Left cardiac atrium (tissue), 4 donors: ENCODE measurements around the gene SKAP1. TPM values are rescaled to one million over a fixed set of nuclear protein-coding genes. Genes with fewer than 3 reads are reported as not detected.

Experiments used
- ATAC-seq, 2 donors: fragments of 200-7000 bp; cut with Tn5 transposase; one replicate each; pipeline ENCODE4 v1.9.1; 2020; ENCODE audit warnings: mild to moderate bottlenecking in 2 of 2, moderate library complexity in 2 of 2
- DNase-seq: peaks from one replicate; pipeline ENCODE4 v3.0.0-alpha.2; 2020
- intact Hi-C, 2 donors: fragments of 100-400 bp; cut with DNase I; formaldehyde crosslinking; loops; one replicate each; pipeline versions ENCODE4 v1.14.1 to v1.15.1; 2022 to 2023
- total RNA-seq, 2 donors: library from RNA; stranded (reverse); fragmentation: NEBNext Ultra II Directional; extraction: Animal tissue kit (Norgen Biotek cat#: 25700); gene quantifications; one replicate each; pipeline ENCODE4 v1.2.1, GENCODE V29; 2021
- donor health status: DM: no; HTN: yes; CAD: no.
- donor health status: DM: no; HTN: yes; CAD: no; lungs with severe emphysema.
- donor health status: DM: yes; HTN: yes; CAD: no.
- donor health status: Dilated cardiomyopathy.

SKAP1 gene
- total RNA-seq, 2 donors from 2014 or later, result 0.31 to 0.88 TPM

- intact Hi-C loops, result no loop called here
- DNase-seq, result no peak
- ATAC-seq, result no peak
Observed at GRCh38 chr17:48240562-48241130, 189.4 kb downstream of the SKAP1 start.

- no peak for DNase-seq
- no peak for ATAC-seq
- intact Hi-C loops, result no loop called here
Observed at GRCh38 chr17:48240122-48240521, 189.9 kb downstream of the SKAP1 start.

- intact Hi-C loops, result no loop called here
- DNase-seq (no peak), ATAC-seq (no peak)
Observed at GRCh38 chr17:48239603-48239995, 190.4 kb downstream of the SKAP1 start.

GRCh38 chr17:48238933-48239602 is 190.9 kb downstream of the SKAP1 start:
- ATAC-seq (no peak), DNase-seq (no peak)
- intact Hi-C loops, result no loop called here

- DNase-seq (no peak), ATAC-seq (no peak)
- intact Hi-C loops, result no loop called here
Observed at GRCh38 chr17:48237456-48237855, 192.6 kb downstream of the SKAP1 start.

- DNase-seq (no peak), ATAC-seq (no peak)
- intact Hi-C loops, result no loop called here
Observed at GRCh38 chr17:48236681-48237134, 193.3 kb downstream of the SKAP1 start.

- ATAC-seq (no peak), DNase-seq (no peak)
- intact Hi-C loops, result no loop called here
Observed at GRCh38 chr17:48234922-48235321, 195.1 kb downstream of the SKAP1 start.

GRCh38 chr17:48231995-48232959 is 197.7 kb downstream of the SKAP1 start:
- DNase-seq (no peak), ATAC-seq (no peak)
- intact Hi-C loops, result no loop called here

- no peak for ATAC-seq
- intact Hi-C loops, result no loop called here
- no peak for DNase-seq
Observed at GRCh38 chr17:48229936-48230335, 200.1 kb downstream of the SKAP1 start.

GRCh38 chr17:48228720-48229119 is 201.3 kb downstream of the SKAP1 start:
- intact Hi-C loops, result no loop called here
- DNase-seq (no peak), ATAC-seq (no peak)

- intact Hi-C loops, result no loop called here
- ATAC-seq, result no peak
- DNase-seq, result no peak
Observed at GRCh38 chr17:48225725-48226567, 204.1 kb downstream of the SKAP1 start.

- intact Hi-C loops, result no loop called here
- no peak for DNase-seq
- ATAC-seq, result no peak
Observed at GRCh38 chr17:48223945-48224344, 206.1 kb downstream of the SKAP1 start.

GRCh38 chr17:48219617-48220016 is 210.4 kb downstream of the SKAP1 start:
- no peak for ATAC-seq
- no peak for DNase-seq
- intact Hi-C loops, result no loop called here

- no peak for DNase-seq
- ATAC-seq, result no peak
- intact Hi-C loops, result no loop called here
Observed at GRCh38 chr17:48215583-48216139, 214.4 kb downstream of the SKAP1 start.

- DNase-seq, result no peak
- ATAC-seq, result no peak
- intact Hi-C loops, result no loop called here
Observed at GRCh38 chr17:48213797-48214196, 216.2 kb downstream of the SKAP1 start.

GRCh38 chr17:48211787-48212186 is 218.2 kb downstream of the SKAP1 start:
- intact Hi-C loops, result no loop called here
- no peak for ATAC-seq

GRCh38 chr17:48211011-48211410 is 219.0 kb downstream of the SKAP1 start:
- ATAC-seq, result no peak
- intact Hi-C loops, result no loop called here
- DNase-seq, result no peak

More at GRCh38 chr17:48211787-48212186, 218.2 kb downstream of the SKAP1 start:
- DNase-seq, result no peak

- intact Hi-C loops, result no loop called here
- ATAC-seq, result no peak
Observed at GRCh38 chr17:48209973-48210372, 220.0 kb downstream of the SKAP1 start.

More at GRCh38 chr17:48209973-48210372, 220.0 kb downstream of the SKAP1 start:
- no peak for DNase-seq
